HepG2 (cell line): ENCODE measurements around the gene MBIP. TPM values are rescaled to one million over a fixed set of nuclear protein-coding genes. Genes with fewer than 3 reads are reported as not detected.

Source experiments
- ATAC-seq: fragments of 200-7000 bp; cut with Tn5 transposase; 3 replicates; pipeline ENCODE4 v1.9.1; 2020; ENCODE audit warnings: mild to moderate bottlenecking, moderate library complexity
- BruUV-seq: library from RNA; stranded (reverse); fragments of 400-500 nt; replicated peaks from 2 replicates; lab custom pipeline; 2021; lab: Mats Ljungman, UMichigan
- CTCF ChIA-PET: fragments of 300-600 bp; formaldehyde crosslinking; extraction: SDS; loops from one replicate; lab custom pipeline; 2021; ENCODE audit warnings: low total read pairs, inconsistent platforms, low intra/inter-chr PET ratio; lab: Yijun Ruan, JAX
- POLR2A ChIA-PET: fragments of 350-600 bp; sonication (Branson Sonifier 250); formaldehyde crosslinking; loops from one replicate; lab custom pipeline; 2020; ENCODE audit warnings: antibody characterized with exemption, inconsistent platforms; lab: Yijun Ruan, JAX
- DNase-seq: peaks from one replicate; pipeline ENCODE4 v3.0.0-alpha.2; 2015; ENCODE audit warnings: low spot score
- FAIRE-seq: peaks from 3 replicates; lab custom pipeline; 2011; peaks lifted over from hg19 to GRCh38; lab: Jason Lieb, UNC
- H2AFZ ChIP-seq: one replicate; pipeline ENCODE4 v1.6.1; 2011; ENCODE audit warnings: low read length, inconsistent platforms
- H3K27ac ChIP-seq: fragments of 300-600 bp; 3 replicates; pipeline ENCODE4 v1.8.0; 2011; ENCODE audit warnings: mixed run types, mild to moderate bottlenecking, mixed read lengths, low read length, inconsistent platforms; ENCODE audit not compliant: insufficient read depth; ENCODE audit errors: extremely low read length
- H3K27me3 ChIP-seq, 2 experiments: fragments of 200-600 bp in 1 of 2; 2 replicates in 1 of 2; 3 replicates in 1 of 2; pipeline versions ENCODE4 v1.6.0 to v1.8.0; 2011; ENCODE audit warnings: low read length in 2 of 2, mild to moderate bottlenecking in 2 of 2, moderate library complexity in 2 of 2, inconsistent platforms in 1 of 2; ENCODE audit not compliant: insufficient read depth in 2 of 2, control insufficient read depth in 1 of 2
- H3K36me3 ChIP-seq, 2 experiments: fragments of 200-600 bp in 1 of 2; replicated peaks in 1 of 2; 2 replicates in 1 of 2; 3 replicates in 1 of 2; pipeline versions ENCODE4 v1.5.1 to v1.8.0; 2011; ENCODE audit warnings: low read length in 2 of 2, inconsistent platforms in 1 of 2; ENCODE audit not compliant: insufficient read depth in 2 of 2, control insufficient read depth in 1 of 2
- H3K4me1 ChIP-seq: 2 replicates; pipeline ENCODE4 v1.5.1; 2012; ENCODE audit warnings: low read length, inconsistent platforms; ENCODE audit not compliant: insufficient read depth
- H3K4me2 ChIP-seq: 2 replicates; pipeline ENCODE4 v1.6.0; 2011; ENCODE audit warnings: low read depth, low read length, inconsistent platforms
- H3K4me3 ChIP-seq, 3 experiments: fragments of 200-600 bp in 1 of 3; sonication (generic), shearing (Covaris generic) in 1 of 3; replicated peaks in 1 of 3; 2 replicates each; pipeline ENCODE4 v1.5.1; 2011 to 2016; ENCODE audit warnings: low read length in 3 of 3, inconsistent platforms in 2 of 3, low read depth in 2 of 3, mild to moderate bottlenecking in 2 of 3, control low read depth in 1 of 3, mixed read lengths in 1 of 3; ENCODE audit not compliant: insufficient read depth in 1 of 3
- H3K79me2 ChIP-seq: one replicate; pipeline ENCODE4 v1.6.1; 2011; ENCODE audit warnings: low read length, inconsistent platforms; ENCODE audit not compliant: insufficient read depth
- H3K9ac ChIP-seq: 2 replicates; pipeline ENCODE4 v1.6.0; 2011; ENCODE audit warnings: mild to moderate bottlenecking, low read depth, low read length, inconsistent platforms; ENCODE audit not compliant: insufficient read depth
- H3K9me3 ChIP-seq: 2 replicates; pipeline ENCODE4 v1.5.1; 2012; ENCODE audit warnings: mild to moderate bottlenecking, low read length
- H4K20me1 ChIP-seq: 2 replicates; pipeline ENCODE4 v1.6.0; 2011; ENCODE audit warnings: inconsistent platforms, mild to moderate bottlenecking, low read length, moderate library complexity; ENCODE audit not compliant: insufficient read depth
- BORCS8-MEF2B ChIP-seq: sonication (generic); formaldehyde crosslinking; IDR thresholded peaks from 2 replicates; pipeline ENCODE4 v1.8.0; 2022; ENCODE audit warnings: mild to moderate bottlenecking, missing genetic modification reagents
- BRD4 ChIP-seq: sonication (generic); formaldehyde crosslinking; IDR thresholded peaks from 2 replicates; pipeline ENCODE4 v1.4.0; 2020; ENCODE audit warnings: missing genetic modification reagents
- CBX5 ChIP-seq: sonication (generic); formaldehyde crosslinking; IDR thresholded peaks from 2 replicates; pipeline ENCODE4 v1.4.0; 2020; ENCODE audit warnings: missing genetic modification reagents, borderline replicate concordance
- GTF3A ChIP-seq: sonication (generic); formaldehyde crosslinking; conservative IDR thresholded peaks from 2 replicates; pipeline ENCODE4 v1.4.0; 2020; ENCODE audit warnings: mild to moderate bottlenecking, missing genetic modification reagents
- KLF11 ChIP-seq: IDR thresholded peaks from 2 replicates; pipeline ENCODE4 v1.6.1; 2016; ENCODE audit warnings: missing compliant biosample characterization
- KLF9 ChIP-seq: IDR thresholded peaks from 2 replicates; pipeline ENCODE4 v1.6.1; 2016; ENCODE audit warnings: low read depth
- TBP ChIP-seq: sonication (generic); formaldehyde crosslinking; IDR thresholded peaks from 2 replicates; pipeline ENCODE4 v1.5.0; 2020; ENCODE audit warnings: missing genetic modification reagents
- TCF7 ChIP-seq: sonication (generic); IDR thresholded peaks from 2 replicates; pipeline ENCODE4 v1.6.1; 2016; ENCODE audit warnings: antibody characterized with exemption, low read depth
- YY1 ChIP-seq: IDR thresholded peaks from 2 replicates; pipeline ENCODE4 v1.6.1; 2011; ENCODE audit warnings: low read length, low read depth, moderate library complexity, mild to moderate bottlenecking; ENCODE audit not compliant: insufficient read depth, insufficient replicate concordance
- ZBTB8A ChIP-seq: sonication (generic); formaldehyde crosslinking; IDR thresholded peaks from 2 replicates; pipeline ENCODE4 v1.4.0; 2020; ENCODE audit warnings: mild to moderate bottlenecking, low read depth, missing genetic modification reagents, borderline replicate concordance
- ZNF543 ChIP-seq: sonication (generic); formaldehyde crosslinking; IDR thresholded peaks from 2 replicates; pipeline ENCODE4 v1.4.0; 2020; ENCODE audit warnings: mild to moderate bottlenecking, missing genetic modification reagents
- ZNF775 ChIP-seq: sonication (generic); formaldehyde crosslinking; IDR thresholded peaks from 2 replicates; pipeline ENCODE4 v1.4.0; 2020; ENCODE audit warnings: missing genetic modification reagents, mild to moderate bottlenecking, moderate library complexity, borderline replicate concordance
- ZNF777 ChIP-seq: sonication (generic); formaldehyde crosslinking; IDR thresholded peaks from 2 replicates; pipeline ENCODE4 v1.4.0; 2020; ENCODE audit warnings: missing genetic modification reagents
- ZSCAN9 ChIP-seq: IDR thresholded peaks from 2 replicates; pipeline ENCODE4 v1.6.1; 2016; ENCODE audit warnings: borderline replicate concordance
- WGBS: methylation state at CpG from one replicate; pipeline ENCODE4 v1.1.6; 2017; ENCODE audit warnings: low lambda C conversion rate; 5-methylcytosine and 5-hydroxymethylcytosine counted together
- in situ Hi-C: cut with HindIII; loops from 2 replicates; pipeline ENCODE4 v1.10.0; 2017; ENCODE audit warnings: low pct_unique_long_range_greater_than_20kb; ENCODE audit not compliant: extremely low pct_ligation_motif_present
- intact Hi-C: fragments of 100-400 bp; cut with micrococcal nuclease; formaldehyde crosslinking; loops from one replicate; pipeline ENCODE4 v1.10.0; 2022; ENCODE audit not compliant: unreplicated experiment
- polyA plus RNA-seq, 8 experiments: library from polyadenylated mRNA; depleted of rRNA in 3 of 8; stranded (reverse) in 7 of 8; unstranded in 1 of 8; fragments of >200 nt; fragmentation: Illumina TruSeq in 4 of 8; extraction: Trizol in 4 of 8; gene quantifications; 2 replicates each; pipeline versions ENCODE4 v1.2.1 to v1.2.3, GENCODE V29; 2011 to 2016; ENCODE audit warnings: low read depth in 4 of 8, missing spikeins in 1 of 8, mixed read lengths in 1 of 8; ENCODE audit not compliant: insufficient read depth in 1 of 8
- total RNA-seq, 5 experiments: library from RNA; depleted of rRNA; stranded (reverse); fragments of >200 nt; fragmentation: Illumina TruSeq; extraction: Trizol; gene quantifications; 2 replicates each; pipeline ENCODE4 v1.2.3, GENCODE V29; 2016; ENCODE audit warnings: low read depth in 1 of 5
- TF ChIP-seq, protein P1 (sequence below): sonication (generic); formaldehyde crosslinking; IDR thresholded peaks from 2 replicates; pipeline ENCODE4 v1.8.1; 2023; ENCODE audit warnings: mild to moderate bottlenecking, missing genetic modification reagents
- TF ChIP-seq, protein P2 (sequence below): sonication (generic); formaldehyde crosslinking; IDR thresholded peaks from 2 replicates; pipeline ENCODE4 v1.5.0; 2020; ENCODE audit warnings: missing genetic modification reagents

The MBIP gene
- total and polyA plus RNA-seq, 2 of the 13 experiments (the other 11 are each of a cell fraction or from before 2014, with no cell fraction given): 48.1 to 48.6 TPM

DNA sequence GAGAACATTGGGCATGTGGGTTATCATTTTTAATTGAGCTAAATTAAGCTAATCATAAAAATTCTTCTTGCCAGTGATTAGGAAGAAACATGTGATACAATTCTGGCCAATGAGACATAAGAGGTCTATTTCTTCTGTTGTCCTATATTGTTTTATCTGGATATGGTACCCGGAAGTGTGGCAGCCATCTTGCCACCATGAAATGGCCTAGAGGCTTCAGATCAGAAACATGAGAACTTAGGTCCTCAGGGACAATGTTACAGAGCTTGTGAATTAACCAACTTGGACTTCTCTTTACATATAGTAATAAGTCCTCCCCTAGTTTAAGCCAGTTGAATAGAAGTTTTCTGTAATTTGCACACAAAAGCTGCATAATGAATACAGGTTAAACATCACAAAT lies 30.5 kb downstream of the MBIP start:
- no peak for ATAC-seq
- Histone ChIP-seq H3K4me1 (no peaks in the 10 kb centered on the region), H3K4me3 (no peak overlapping the region), H4K20me1 (no peaks in the 10 kb centered on the region), H2AFZ (no peak overlapping the region), H3K9me3 (no peaks in the 10 kb centered on the region), H3K9ac (no peak overlapping the region), H3K4me2 (no peak overlapping the region), H3K27ac (no peak overlapping the region), H3K79me2 (no peaks in the 10 kb centered on the region), H3K36me3 (no peaks in the 10 kb centered on the region), H3K27me3 (no peaks in the 10 kb centered on the region)
- BruUV-seq: no TSS peak
- ChIA-PET CTCF (no interaction called here), POLR2A (no interaction called here)
- TF ChIP-seq BRD4 (CRISPR knock-in tag) (no peak), ZNF775 (CRISPR knock-in tag) (no peak), ZNF777 (CRISPR knock-in tag) (no peak), CBX5 (CRISPR knock-in tag) (no peak), YY1 (no peak), ZBTB8A (CRISPR knock-in tag) (no peak), ZNF543 (CRISPR knock-in tag) (no peak), KLF9 (CRISPR knock-in tag) (no peak), ZSCAN9 (CRISPR knock-in tag) (no peak), BORCS8-MEF2B (CRISPR knock-in tag) (no peak), GTF3A (CRISPR knock-in tag) (no peak), TCF7 (no peak), TBP (CRISPR knock-in tag) (no peak), KLF11 (CRISPR knock-in tag) (no peak)
- TF ChIP-seq, protein P1, sequence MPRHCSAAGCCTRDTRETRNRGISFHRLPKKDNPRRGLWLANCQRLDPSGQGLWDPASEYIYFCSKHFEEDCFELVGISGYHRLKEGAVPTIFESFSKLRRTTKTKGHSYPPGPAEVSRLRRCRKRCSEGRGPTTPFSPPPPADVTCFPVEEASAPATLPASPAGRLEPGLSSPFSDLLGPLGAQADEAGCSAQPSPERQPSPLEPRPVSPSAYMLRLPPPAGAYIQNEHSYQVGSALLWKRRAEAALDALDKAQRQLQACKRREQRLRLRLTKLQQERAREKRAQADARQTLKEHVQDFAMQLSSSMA (CRISPR knock-in tag): no peak
- TF ChIP-seq, protein P2, sequence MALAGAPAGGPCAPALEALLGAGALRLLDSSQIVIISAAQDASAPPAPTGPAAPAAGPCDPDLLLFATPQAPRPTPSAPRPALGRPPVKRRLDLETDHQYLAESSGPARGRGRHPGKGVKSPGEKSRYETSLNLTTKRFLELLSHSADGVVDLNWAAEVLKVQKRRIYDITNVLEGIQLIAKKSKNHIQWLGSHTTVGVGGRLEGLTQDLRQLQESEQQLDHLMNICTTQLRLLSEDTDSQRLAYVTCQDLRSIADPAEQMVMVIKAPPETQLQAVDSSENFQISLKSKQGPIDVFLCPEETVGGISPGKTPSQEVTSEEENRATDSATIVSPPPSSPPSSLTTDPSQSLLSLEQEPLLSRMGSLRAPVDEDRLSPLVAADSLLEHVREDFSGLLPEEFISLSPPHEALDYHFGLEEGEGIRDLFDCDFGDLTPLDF (CRISPR knock-in tag): no peak
- 45% methylated on average over 1 of the region's 1 CpG for whole genome bisulfite sequencing
- in situ Hi-C loops: no loop called here
- DNase-seq: no peak
- intact Hi-C loops: no loop called here
- no peak for FAIRE-seq
